ENCODE results near the gene CHST5. TPM values are rescaled to one million over a fixed set of nuclear protein-coding genes. Genes with fewer than 3 reads are reported as not detected.

The CHST5 gene
- total and polyA plus RNA-seq, 9 of the 15 experiments (the other 6 are each of a cell fraction or from before 2014, with no cell fraction given), result 0.06 to 0.21 (median 0.14) TPM; not detected in 5

GRCh38 chr16:75565640-75566039 lies 29.7 kb upstream of the CHST5 start:
- in situ Hi-C loops (cut with MboI) (no loop called here), intact Hi-C loops (cut with micrococcal nuclease) (loop anchor here (1.0 kb wide), 1 partner anchor 55 kb away; no protein-coding TSS in a partner anchor)
- Histone ChIP-seq H3K79me2 (ENCODE audit: control insufficient read depth, insufficient read depth, low read length) (peaks cover 19% of the 10 kb centered on the region), H4K20me1 (replicated peaks; ENCODE audit: control insufficient read depth, insufficient read depth, low read length) (peaks cover 7% of the 10 kb centered on the region; the same call in 1 of the 2 replicates), H3K4me1 (replicated peaks in 1 of 2; ENCODE audit: control insufficient read depth in 2 of 2, insufficient read depth in 2 of 2, low read length in 2 of 2) (peaks cover 15 to 31% of the 10 kb centered on the region in 2 experiments; a peak in 4 of 5 replicates), H3K27me3 (ENCODE audit: control insufficient read depth in 2 of 2, insufficient read depth in 2 of 2, low read length in 2 of 2) (no peaks in the 10 kb centered on the region), H3K9me1 (ENCODE audit: control insufficient read depth, insufficient read depth, low read length) (no peaks in the 10 kb centered on the region), H2AFZ (ENCODE audit: low read depth, low read length) (peak overlapping the region; percentile 98), H3K27ac (ENCODE audit: extremely low read depth, low read depth, low read length) (peak overlapping the region; percentile 74), H3K9ac (ENCODE audit: insufficient read depth in 1 of 2, low read depth in 2 of 2, low read length in 2 of 2) (peak overlapping the region; percentile 73 to 95; a peak in 3 of 4 replicates), H3K4me2 (ENCODE audit: insufficient read depth, low read length) (peak overlapping the region; percentile 91), H3K4me3 (peak overlapping the region; percentile 95), H3K9me3 (replicated peaks; ENCODE audit: control insufficient read depth, insufficient read depth, low read depth, low read length) (no peaks in the 10 kb centered on the region), H3K36me3 (ENCODE audit: control insufficient read depth, insufficient read depth, low read length) (peaks cover 33% of the 10 kb centered on the region; the same call in 2 of the 3 replicates)
- FAIRE-seq (no peak), DNase-seq (ENCODE audit: extremely low read depth in 1 of 4, low spot score in 3 of 4) (no peak), ATAC-seq (peak; percentile 52)
- no TSS peak for BruUV-seq (replicated peaks)
- ChIA-PET CTCF (ENCODE audit: low intra/inter-chr PET ratio) (no interaction called here), POLR2A (interaction anchor here (0.6 to 2.0 kb wide), 8 partner anchors 9 to 158 kb away, joined by 3 to 11 read pairs (median 4); partner anchors contain the start of gene ADAT1)
- 3% methylated on average over 15 of the region's 15 CpGs for WGBS (ENCODE audit: insufficient coverage, low coverage, missing lambda C conversion rate)
- peak; percentile 73 for TF ChIP-seq LEF1 (IDR thresholded peaks at IDR 0.05)
- TF ChIP-seq DPF2 (IDR thresholded peaks at IDR 0.05), result peak; percentile 58; the same call in 1 of the 2 replicates
- TF ChIP-seq SOX6 (IDR thresholded peaks at IDR 0.05), result 0 out of 2 replicates have a peak, but pooled peaks have one; percentile 30
- no peak for TF ChIP-seq CGGBP1 (CRISPR knock-in tag; IDR thresholded peaks at IDR 0.05)
- TF ChIP-seq HBP1 (CRISPR knock-in tag; IDR thresholded peaks at IDR 0.05), result 0 out of 2 replicates have a peak, but pooled peaks have one; percentile 76
- TF ChIP-seq EP300 (IDR thresholded peaks at IDR 0.05; ENCODE audit: low read length), result peak; percentile 24; the same call in 1 of the 2 replicates
- TF ChIP-seq ZNF318 (IDR thresholded peaks at IDR 0.05; ENCODE audit: borderline replicate concordance in 1 of 2, low read depth in 1 of 2), result 0 out of 4 replicates have a peak, but pooled peaks of 1 of the 2 experiments have one; percentile 35
- TF ChIP-seq MEF2D (tag; conservative IDR thresholded peaks at IDR 0.05; ENCODE audit: low read depth), result no peak

All from K562 (cell line).